HG03442 (cell line): ENCODE data around the gene CNOT11.
A peak's percentile ranks its signal among the peaks of the same experiment; 100 is the strongest.

ENCODE experiments used
- ATAC-seq: cut with Tn5 transposase; IDR thresholded peaks from one replicate; pipeline ENCODE4 v1.9.1; 2021; ENCODE audit warnings: mild to moderate bottlenecking, moderate library complexity; ENCODE audit not compliant: unreplicated experiment

CNOT11 gene

GRCh38 chr2:101274142-101274541 lies 21.5 kb downstream of the CNOT11 start:
- ATAC-seq = no peak

- no peak for ATAC-seq
These were observed 24.4 kb downstream of the CNOT11 start for GRCh38 chr2:101277111-101277510.

GRCh38 chr2:101278925-101279324 lies 26.2 kb downstream of the CNOT11 start:
- no peak for ATAC-seq

GRCh38 chr2:101281482-101281881 lies 28.8 kb downstream of the CNOT11 start:
- no peak for ATAC-seq

- ATAC-seq = no peak
These were observed 30.3 kb downstream of the CNOT11 start for GRCh38 chr2:101282980-101283379.

GRCh38 chr2:101286684-101287083 lies 34.0 kb downstream of the CNOT11 start:
- no peak for ATAC-seq

- no peak for ATAC-seq
These were observed 34.6 kb downstream of the CNOT11 start for GRCh38 chr2:101287303-101287702.

- no peak for ATAC-seq
These were observed 38.0 kb downstream of the CNOT11 start for GRCh38 chr2:101290711-101291110.

- ATAC-seq = no peak
These were observed 39.3 kb downstream of the CNOT11 start for GRCh38 chr2:101291973-101292372.

GRCh38 chr2:101293544-101293943 lies 40.9 kb downstream of the CNOT11 start:
- ATAC-seq = no peak

GRCh38 chr2:101294861-101295260 lies 42.2 kb downstream of the CNOT11 start:
- ATAC-seq = no peak

GRCh38 chr2:101295895-101296294 lies 43.2 kb downstream of the CNOT11 start:
- ATAC-seq = no peak

- ATAC-seq = no peak
These were observed 43.7 kb downstream of the CNOT11 start for GRCh38 chr2:101296371-101296770.

- ATAC-seq = no peak
These were observed 44.7 kb downstream of the CNOT11 start for GRCh38 chr2:101297383-101297782.

- ATAC-seq = no peak
These were observed 46.9 kb downstream of the CNOT11 start for GRCh38 chr2:101299604-101300003.

- no peak for ATAC-seq
These were observed 47.5 kb downstream of the CNOT11 start for GRCh38 chr2:101300164-101300563.

GRCh38 chr2:101300836-101301235 lies 48.1 kb downstream of the CNOT11 start:
- no peak for ATAC-seq

- ATAC-seq = no peak
These were observed 49.3 kb downstream of the CNOT11 start for GRCh38 chr2:101302016-101302415.

- ATAC-seq = no peak
These were observed 51.0 kb downstream of the CNOT11 start for GRCh38 chr2:101303688-101304087.

GRCh38 chr2:101305035-101305434 lies 52.3 kb downstream of the CNOT11 start:
- ATAC-seq = no peak

- ATAC-seq = no peak
These were observed 52.9 kb downstream of the CNOT11 start for GRCh38 chr2:101305492-101306078.

- ATAC-seq = peak; percentile 1
These were observed 53.7 kb downstream of the CNOT11 start for GRCh38 chr2:101306410-101306809.

GRCh38 chr2:101307503-101307902 lies 54.8 kb downstream of the CNOT11 start:
- no peak for ATAC-seq
